NCI-H2227 (cell line): ENCODE measurements around the gene TNN.

ENCODE experiments used
- DNase-seq: peaks from one replicate; lab custom pipeline; 2025; ENCODE audit not compliant: unreplicated experiment; lab: John Stamatoyannopoulos, UW

TNN gene

GRCh38 chr1:175171036-175171913 is 103.6 kb downstream of the TNN start:
- DNase-seq = no peak

- no peak for DNase-seq
Observed at GRCh38 chr1:175172503-175172902, 104.9 kb downstream of the TNN start.

DNA sequence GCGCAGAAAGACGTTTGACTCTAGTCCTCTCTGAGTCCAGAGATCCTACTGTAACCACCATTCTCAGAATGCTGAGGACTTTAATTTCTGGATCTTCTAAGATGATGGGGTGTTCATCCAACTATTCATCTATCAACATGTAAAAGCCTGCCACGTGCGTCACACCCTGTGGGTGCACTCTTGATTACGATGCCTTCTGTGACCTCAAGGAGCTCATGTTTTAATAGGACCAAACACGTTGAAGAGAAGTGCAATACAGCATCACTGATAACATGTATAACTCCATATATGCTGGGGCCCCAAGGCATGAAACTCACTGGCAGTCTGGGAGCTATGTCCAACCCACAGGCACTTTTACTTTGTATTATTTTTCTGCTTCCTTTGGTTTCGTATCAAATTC is 105.9 kb downstream of the TNN start:
- no peak for DNase-seq

DNA sequence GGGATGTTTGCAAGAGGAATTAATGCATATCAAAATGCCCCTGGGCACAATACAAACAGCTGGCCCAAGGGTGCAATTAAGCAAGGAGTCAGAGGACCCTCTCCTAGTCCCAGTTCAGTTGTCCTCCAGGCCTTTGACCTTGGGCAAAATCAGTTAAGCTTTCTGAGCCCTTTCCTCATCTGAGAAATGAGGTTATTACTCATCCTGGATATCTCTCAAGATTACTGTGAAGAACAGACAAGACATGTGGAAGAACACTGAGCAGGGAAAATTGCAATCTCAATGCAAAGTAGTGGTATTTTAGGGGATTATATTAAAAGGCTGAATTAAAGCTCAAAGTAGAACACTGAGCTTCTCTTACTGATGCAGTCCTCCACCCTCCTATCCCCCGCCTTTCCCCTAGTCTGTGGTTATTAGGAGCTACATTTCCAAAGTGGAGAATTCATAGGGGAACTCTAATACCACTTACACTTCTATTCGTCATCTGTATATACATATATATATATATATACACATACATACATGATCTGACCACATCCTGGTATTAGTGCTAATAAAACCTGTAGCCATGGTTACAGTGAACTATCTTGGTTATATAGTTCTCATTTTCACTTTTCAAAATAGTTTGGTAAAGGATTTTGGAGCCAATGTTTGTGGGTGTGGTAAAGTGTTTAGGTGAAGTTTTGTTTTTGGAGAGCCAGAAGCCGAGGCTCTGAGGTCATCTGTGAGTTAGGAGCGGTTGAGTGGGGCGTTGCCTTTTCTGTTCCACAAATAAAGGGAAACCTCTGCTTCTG is 106.9 kb downstream of the TNN start:
- DNase-seq = no peak

GRCh38 chr1:175176246-175176645 is 108.6 kb downstream of the TNN start:
- no peak for DNase-seq

- DNase-seq = no peak
Observed at GRCh38 chr1:175178056-175178455, 110.4 kb downstream of the TNN start.

GRCh38 chr1:175178456-175178855 is 110.8 kb downstream of the TNN start:
- no peak for DNase-seq

DNA sequence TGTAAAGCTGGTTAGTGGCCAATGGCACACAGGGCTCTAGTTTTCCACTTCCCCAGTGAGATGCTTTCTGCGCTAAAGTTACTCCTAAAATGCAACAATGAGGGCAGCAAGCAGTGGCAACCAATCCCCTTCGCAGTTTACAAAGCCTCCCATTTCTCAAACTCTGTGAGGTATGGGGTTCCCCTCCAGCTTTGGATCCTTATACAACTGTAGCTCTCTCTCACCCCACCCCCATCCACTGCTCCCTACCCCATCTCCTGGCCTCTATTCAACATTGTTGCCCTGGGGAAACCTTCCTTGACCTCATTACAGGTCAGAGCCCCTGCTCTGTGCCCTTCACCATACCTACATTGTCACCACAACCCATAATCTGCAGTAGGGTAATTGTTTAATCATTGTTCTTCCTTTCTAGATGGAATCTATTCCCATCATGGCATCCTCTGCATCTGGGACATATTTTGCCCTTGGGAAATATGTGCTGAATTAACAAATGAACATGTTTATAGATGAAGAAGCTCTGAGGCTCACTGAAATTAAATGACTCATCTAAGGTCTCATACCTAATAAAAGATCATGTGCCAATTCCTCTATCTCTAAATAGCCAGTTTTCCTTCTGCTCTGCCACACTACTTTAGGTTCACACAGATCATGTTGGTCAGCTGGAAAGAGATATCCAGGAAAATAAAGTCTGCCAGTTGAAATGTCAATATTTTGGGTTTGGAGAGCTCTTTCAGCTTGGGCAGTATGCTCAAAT is 112.4 kb downstream of the TNN start:
- no peak for DNase-seq

DNA sequence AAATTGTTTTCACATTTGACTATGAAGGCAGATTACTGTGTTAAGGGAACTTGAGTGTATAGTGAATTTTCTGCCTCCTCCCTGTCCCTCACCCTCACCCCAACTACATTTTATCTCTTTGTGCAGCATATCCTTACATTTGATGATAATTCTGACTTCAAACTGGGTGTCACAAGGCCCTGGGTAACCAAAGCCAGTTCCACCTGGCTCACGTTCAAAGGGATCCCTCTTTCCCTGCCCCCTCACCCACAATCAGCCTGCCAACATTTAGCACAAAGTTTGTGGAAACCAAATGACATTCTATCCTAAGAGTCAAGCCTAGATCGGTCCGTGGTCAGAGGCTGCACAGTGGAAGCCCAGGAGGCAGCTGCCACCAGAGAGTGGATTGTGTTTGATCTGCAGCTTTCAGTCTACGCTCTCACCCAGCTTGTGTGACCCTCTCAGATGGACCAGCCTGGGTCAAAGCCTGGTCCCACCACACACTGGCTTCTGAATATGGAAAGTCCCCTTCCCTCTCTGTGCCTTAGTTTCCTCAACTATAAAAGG is 114.6 kb downstream of the TNN start:
- no peak for DNase-seq

GRCh38 chr1:175183586-175183985 is 116.0 kb downstream of the TNN start:
- no peak for DNase-seq

GRCh38 chr1:175185903-175186302 is 118.3 kb downstream of the TNN start:
- no peak for DNase-seq

- no peak for DNase-seq
Observed at GRCh38 chr1:175186433-175187160, 119.0 kb downstream of the TNN start.

- DNase-seq = no peak
Observed at GRCh38 chr1:175188936-175189335, 121.3 kb downstream of the TNN start.

DNA sequence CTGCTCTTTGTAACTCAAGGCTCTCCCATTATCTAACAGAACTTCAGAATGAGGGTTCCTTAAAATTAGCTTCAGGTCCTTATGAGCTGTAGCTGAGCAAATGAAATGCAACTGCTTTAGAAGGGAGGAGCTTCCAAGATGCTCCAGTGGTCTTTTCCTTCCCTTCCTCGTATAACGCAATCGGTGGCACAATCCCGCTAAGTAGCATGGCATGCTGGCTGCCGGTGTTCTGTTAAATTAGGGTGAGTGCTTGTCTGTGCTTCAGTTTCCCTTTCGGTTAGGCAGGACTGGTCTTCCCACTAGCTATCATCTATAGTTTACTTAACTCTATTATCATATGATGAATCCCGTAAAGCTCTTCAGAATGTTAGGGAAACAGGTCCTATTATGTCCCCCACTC is 124.0 kb downstream of the TNN start:
- DNase-seq = no peak

DNA sequence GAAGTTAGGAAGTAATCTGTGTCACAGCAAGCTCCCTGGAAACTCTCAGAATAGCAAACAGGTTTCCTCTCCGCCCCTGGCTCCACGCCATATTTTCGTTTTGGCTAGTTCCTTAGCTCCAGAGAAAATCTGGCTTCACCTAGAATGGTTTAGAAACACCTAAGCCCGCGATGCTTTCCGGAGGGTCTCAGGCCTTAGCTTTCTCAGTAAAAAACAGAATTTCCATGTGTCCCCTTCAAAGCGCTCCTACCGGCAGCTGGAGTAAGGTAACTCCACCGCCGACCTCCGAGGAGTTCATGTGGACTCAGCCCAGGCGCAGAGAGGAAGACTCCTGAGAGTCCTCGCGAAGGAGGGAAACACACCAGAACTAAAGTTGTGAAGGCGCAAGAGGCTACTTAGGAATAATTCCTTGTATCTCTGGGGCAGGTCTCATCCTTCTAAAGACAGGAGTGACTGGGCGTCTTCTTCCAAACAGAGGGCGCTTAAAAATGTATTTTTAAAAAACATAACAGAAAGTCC is 124.5 kb downstream of the TNN start:
- peak; percentile 21 for DNase-seq

- DNase-seq = peak; percentile 59
Observed at GRCh38 chr1:175192630-175193526, 125.2 kb downstream of the TNN start, which contains the start of gene KIAA0040. Gene KIAA0040 (minus strand): TSS chr1:175192776. CDS start chr1:175161013, 31,763 bp downstream.

- DNase-seq = no peak
Observed at GRCh38 chr1:175193527-175193910, 125.9 kb downstream of the TNN start.

GRCh38 chr1:175195281-175195680 is 127.6 kb downstream of the TNN start:
- DNase-seq = no peak

- no peak for DNase-seq
Observed at GRCh38 chr1:175195798-175196197, 128.2 kb downstream of the TNN start.
